Epidermal melanocyte (primary cell): Measurements from ENCODE around the gene ANO8.
"Not testable (repeated sequence)": the region's sequence is repeated elsewhere in the genome, so short reads cannot be mapped to it uniquely, and the experiment has no call there.

Experiments used
- DNase-seq: peaks from one replicate; pipeline ENCODE4 v3.0.0; 2011; ENCODE audit warnings: low spot score; ENCODE audit not compliant: insufficient read length

Gene ANO8

GRCh38 chr19:17293605-17294004 is 41.0 kb downstream of the ANO8 start:
- DNase-seq = no peak

GRCh38 chr19:17292301-17293074 is 42.2 kb downstream of the ANO8 start:
- peak; percentile 99 for DNase-seq

DNA sequence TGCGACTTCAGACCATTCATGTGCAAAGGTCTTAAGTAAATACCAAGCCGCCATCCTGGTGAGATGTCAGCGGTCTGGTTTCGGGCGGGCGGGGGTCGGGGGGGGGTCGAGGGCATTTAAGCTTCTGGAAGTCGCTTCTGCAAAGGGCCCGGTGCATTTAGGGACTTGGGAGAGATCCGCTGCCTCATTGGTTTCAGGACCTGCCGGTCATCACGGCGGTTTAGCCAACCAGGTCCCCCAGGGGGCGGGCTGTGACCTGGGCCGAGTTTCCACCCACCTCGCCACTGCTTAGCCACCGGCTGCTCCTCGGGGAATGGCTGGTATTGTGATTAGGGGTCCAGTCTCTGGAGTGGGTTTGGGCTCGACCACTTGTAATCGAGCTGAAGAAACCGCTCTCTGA is 45.2 kb downstream of the ANO8 start:
- peak; percentile 94 for DNase-seq

- DNase-seq = no peak
Observed at GRCh38 chr19:17286752-17287151, 47.9 kb downstream of the ANO8 start.

- no peak for DNase-seq
Observed at GRCh38 chr19:17286263-17286662, 48.4 kb downstream of the ANO8 start.

GRCh38 chr19:17285415-17286135 is 49.1 kb downstream of the ANO8 start:
- no peak for DNase-seq

GRCh38 chr19:17283504-17283996 is 51.1 kb downstream of the ANO8 start:
- no peak for DNase-seq

DNA sequence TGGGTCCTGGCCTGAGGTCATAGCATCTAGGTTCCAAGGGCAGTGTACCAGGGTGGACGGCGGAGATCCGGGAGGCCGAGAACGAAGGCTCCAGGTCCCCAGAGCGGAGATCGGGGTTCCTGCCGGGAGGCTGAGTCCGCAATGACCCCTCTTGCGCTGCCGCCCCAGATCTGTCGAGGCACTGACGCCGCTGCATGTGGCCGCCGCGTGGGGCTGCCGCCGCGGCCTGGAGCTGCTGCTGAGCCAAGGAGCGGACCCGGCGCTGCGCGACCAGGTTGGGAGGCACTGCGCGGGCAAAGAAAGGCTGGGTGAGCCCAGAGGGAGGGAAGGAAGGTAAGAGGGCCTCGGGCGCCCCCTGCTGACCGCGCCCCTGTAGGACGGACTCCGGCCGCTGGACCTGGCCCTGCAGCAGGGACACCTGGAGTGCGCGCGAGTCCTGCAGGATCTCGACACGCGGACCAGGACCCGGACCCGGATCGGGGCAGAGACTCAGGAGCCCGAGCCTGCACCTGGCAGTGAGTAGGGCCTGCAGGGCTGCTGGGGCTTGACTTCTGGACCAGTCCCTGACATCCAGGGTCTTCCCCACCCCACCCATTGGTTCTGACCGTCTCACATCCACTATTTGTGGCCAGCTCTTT is 52.0 kb downstream of the ANO8 start:
- DNase-seq = peak; percentile 83

- DNase-seq = no peak
Observed at GRCh38 chr19:17281391-17282304, 53.0 kb downstream of the ANO8 start, which contains the start of gene ANKLE1. Gene ANKLE1, plus strand, starts transcription at chr19:17281901. Its CDS starts 20 bp downstream, at chr19:17281921.

GRCh38 chr19:17279436-17279835 is 55.2 kb downstream of the ANO8 start:
- no peak for DNase-seq

- no peak for DNase-seq
Observed at GRCh38 chr19:17275441-17276175, 59.0 kb downstream of the ANO8 start.

GRCh38 chr19:17274892-17275291 is 59.8 kb downstream of the ANO8 start:
- not testable (repeated sequence) for DNase-seq
